Colonic mucosa (tissue), 4 donors: Measurements from ENCODE around the gene PSMD13. TPM values are rescaled to one million over a fixed set of nuclear protein-coding genes. Genes with fewer than 3 reads are reported as not detected.

ENCODE experiments used
- DNase-seq: peaks from one replicate; pipeline ENCODE4 v3.0.0-alpha.2; 2020
- H3K27ac ChIP-seq: fragments of 200-600 bp; one replicate; pipeline ENCODE4 v1.8.0; 2021
- H3K27me3 ChIP-seq: fragments of 200-600 bp; one replicate; pipeline ENCODE4 v1.8.0; 2021
- H3K36me3 ChIP-seq: fragments of 200-600 bp; one replicate; pipeline ENCODE4 v1.8.0; 2021
- H3K4me1 ChIP-seq: fragments of 200-600 bp; one replicate; pipeline ENCODE4 v1.8.0; 2021; ENCODE audit warnings: mild to moderate bottlenecking
- H3K4me3 ChIP-seq: fragments of 200-600 bp; one replicate; pipeline ENCODE4 v1.8.0; 2021
- H3K9ac ChIP-seq, 2 donors: one replicate each; pipeline ENCODE4 v1.7.0; 2013; ENCODE audit warnings: control low read depth in 2 of 2, low read depth in 2 of 2, low read length in 2 of 2
- H3K9me3 ChIP-seq: fragments of 200-600 bp; one replicate; pipeline ENCODE4 v1.8.0; 2021
- intact Hi-C: fragments of 100-400 bp; cut with DNase I; formaldehyde crosslinking; loops from one replicate; pipeline ENCODE4 v1.14.1; 2022
- total RNA-seq, 2 donors: library from RNA; stranded (reverse); fragmentation: NEBNext Ultra II Directional in 1 of 2; extraction: Animal tissue kit (Norgen Biotek cat#: 25700) in 1 of 2; gene quantifications; one replicate each; pipeline ENCODE4 v1.2.1, GENCODE V29; 2021
- TF ChIP-seq, protein P1 (sequence below): fragments of 200-600 bp; IDR thresholded peaks from one replicate; pipeline ENCODE4 v1.8.0; 2022; ENCODE audit warnings: antibody characterized with exemption, mild to moderate bottlenecking
- donor health status: healthy.
- donor health status: DM: no; HTN: no; CAD: no.
- donor health status: DM: no; HTN: no; CAD: no.

PSMD13 gene
- total RNA-seq, 2 donors from 2014 or later: 99.0 to 145 TPM

DNA sequence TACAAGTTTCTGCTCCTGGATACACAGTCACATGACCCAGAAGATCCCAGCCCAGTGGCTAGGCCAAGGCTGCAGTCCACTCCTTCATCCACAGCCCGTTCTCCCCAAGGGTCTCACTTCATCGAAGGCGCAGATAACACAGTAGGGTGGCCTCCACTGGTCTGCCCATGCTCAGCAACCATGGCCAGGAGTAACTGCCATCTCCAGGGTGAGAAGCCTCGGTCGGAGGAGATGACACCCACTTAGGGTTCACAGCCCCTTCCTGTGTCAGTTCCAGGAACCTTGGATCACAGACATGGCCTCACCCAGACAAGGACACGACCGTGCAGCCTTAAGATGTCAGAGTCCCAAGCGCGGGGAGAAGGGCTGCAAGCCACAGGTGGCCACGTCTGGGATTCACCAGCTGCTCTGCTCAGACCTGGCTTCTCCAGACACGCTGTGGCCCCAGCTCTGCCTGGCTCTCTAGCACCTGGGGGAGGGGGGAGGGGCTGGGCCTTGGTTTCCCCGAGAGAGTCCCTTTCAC is 32.1 kb upstream of the PSMD13 start:
- Histone ChIP-seq H3K4me3 (no peak overlapping the region), H3K36me3 (peaks cover 10% of the 10 kb centered on the region)

DNA sequence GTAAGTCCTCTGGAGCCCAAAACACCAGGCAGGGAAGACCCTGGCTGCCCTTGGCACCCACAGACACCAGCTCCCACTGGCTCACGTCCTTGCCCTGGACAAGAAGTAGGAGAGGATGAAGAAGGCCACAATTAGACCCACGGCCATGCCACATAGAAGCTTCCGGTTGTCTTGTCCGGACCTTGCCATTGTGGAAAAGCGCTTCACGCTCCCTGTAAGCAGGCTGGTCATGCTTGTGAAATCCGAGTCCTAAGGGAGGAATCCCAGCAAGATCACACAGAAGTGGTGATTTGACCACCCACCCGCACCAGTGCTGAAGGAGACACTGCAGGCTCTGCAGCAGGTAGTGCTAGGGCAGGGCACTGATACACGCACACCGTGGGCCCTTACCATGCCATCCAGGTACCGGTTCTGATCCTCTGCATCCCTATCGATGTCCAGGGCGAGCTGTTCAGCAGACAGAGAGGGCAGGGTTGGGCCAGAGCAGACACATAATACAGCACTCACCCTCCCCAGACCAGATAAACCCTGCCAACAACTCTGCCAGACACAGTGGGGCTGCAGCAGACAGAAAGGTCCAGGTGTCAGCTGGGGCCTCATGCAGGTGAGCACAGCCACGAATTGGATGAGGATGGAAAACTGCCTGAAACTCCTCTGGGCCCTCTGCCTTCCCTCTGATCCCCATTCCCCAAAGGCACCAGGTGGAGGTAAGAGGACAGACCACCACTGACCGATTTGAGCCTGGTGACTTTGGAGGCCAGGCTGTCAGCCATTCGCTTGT is 31.4 kb upstream of the PSMD13 start:
- DNase-seq: peak; percentile 17
- Histone ChIP-seq H3K9ac (peak overlapping the region; percentile 91 to 99), H3K4me3 (peak overlapping the region; percentile 99), H3K27me3 (no peaks in the 10 kb centered on the region), H3K4me1 (peaks cover 21% of the 10 kb centered on the region), H3K9me3 (no peaks in the 10 kb centered on the region), H3K27ac (no peak overlapping the region), H3K36me3 (peaks cover 10% of the 10 kb centered on the region)
- TF ChIP-seq, protein P1, sequence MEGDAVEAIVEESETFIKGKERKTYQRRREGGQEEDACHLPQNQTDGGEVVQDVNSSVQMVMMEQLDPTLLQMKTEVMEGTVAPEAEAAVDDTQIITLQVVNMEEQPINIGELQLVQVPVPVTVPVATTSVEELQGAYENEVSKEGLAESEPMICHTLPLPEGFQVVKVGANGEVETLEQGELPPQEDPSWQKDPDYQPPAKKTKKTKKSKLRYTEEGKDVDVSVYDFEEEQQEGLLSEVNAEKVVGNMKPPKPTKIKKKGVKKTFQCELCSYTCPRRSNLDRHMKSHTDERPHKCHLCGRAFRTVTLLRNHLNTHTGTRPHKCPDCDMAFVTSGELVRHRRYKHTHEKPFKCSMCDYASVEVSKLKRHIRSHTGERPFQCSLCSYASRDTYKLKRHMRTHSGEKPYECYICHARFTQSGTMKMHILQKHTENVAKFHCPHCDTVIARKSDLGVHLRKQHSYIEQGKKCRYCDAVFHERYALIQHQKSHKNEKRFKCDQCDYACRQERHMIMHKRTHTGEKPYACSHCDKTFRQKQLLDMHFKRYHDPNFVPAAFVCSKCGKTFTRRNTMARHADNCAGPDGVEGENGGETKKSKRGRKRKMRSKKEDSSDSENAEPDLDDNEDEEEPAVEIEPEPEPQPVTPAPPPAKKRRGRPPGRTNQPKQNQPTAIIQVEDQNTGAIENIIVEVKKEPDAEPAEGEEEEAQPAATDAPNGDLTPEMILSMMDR: no peak
- intact Hi-C loops: no loop called here

More for the DNA sequence above, 32.1 kb upstream of the PSMD13 start:
- no peaks in the 10 kb centered on the region for H3K9me3 ChIP-seq
- intact Hi-C loops: no loop called here
- peaks cover 13% of the 10 kb centered on the region for H3K4me1 ChIP-seq
- H3K27me3 ChIP-seq: no peaks in the 10 kb centered on the region
- H3K27ac ChIP-seq: no peak overlapping the region
- TF ChIP-seq, protein P1: no peak
- no peak overlapping the region for H3K9ac ChIP-seq
- DNase-seq: peak; percentile 17

DNA sequence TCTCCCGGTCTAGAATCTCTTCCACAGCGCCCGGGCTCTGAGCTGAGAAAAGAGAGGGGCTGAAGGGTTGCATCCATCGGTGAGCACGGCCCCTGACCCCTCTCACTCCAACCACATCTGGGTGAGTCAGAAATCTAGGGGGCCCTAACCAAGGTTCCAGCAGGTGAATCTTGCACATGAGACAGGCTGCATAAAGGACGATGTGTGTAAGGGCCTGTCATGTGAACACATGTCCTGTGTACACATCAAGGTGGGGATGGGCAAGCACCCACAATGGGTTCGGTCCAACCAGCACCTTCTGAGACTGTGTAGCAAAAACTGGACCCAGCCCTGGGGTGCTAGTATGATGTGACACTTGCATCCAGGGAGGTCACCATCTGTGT is 30.8 kb upstream of the PSMD13 start:
- Histone ChIP-seq H3K27ac (no peak overlapping the region), H3K9me3 (no peaks in the 10 kb centered on the region), H3K9ac (peak overlapping the region; percentile 91 to 99), H3K4me1 (peaks cover 21% of the 10 kb centered on the region), H3K27me3 (no peaks in the 10 kb centered on the region), H3K4me3 (peak overlapping the region; percentile 99), H3K36me3 (peaks cover 15% of the 10 kb centered on the region)
- DNase-seq: peak; percentile 24
- intact Hi-C loops: no loop called here
- TF ChIP-seq, protein P1: no peak

DNA sequence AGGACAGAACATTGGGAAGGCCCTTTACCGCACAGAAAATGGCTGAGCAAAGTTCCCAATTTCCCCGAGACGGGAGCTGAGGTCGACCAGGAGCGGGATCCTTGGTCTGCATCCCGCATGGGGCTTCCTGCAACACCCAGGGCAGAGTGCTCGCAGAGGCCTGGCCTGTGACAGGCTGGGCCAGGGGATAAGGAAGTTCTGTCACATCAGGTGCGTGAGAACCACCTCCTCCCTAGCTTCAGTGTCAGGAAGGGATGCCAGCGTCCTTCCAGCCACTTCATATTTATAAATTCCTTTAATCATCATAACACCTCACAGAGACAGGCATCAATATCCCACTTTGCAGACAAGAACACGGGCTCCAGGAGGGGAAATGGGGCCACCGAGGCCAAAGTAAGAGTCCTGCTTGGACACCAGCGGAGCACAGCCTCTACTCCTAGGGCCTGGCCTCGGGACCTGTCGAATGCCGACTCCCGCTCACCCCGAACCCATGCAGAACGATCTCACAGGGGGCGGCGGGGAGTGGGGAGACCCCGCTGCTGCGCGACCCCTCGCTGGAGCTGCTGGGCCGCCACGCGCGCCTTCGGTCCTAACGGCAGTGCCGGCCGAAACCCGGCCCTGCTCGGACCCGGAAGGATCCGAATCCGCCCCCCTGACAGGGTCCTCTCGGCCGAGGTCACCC is 30.1 kb upstream of the PSMD13 start:
- H3K36me3 ChIP-seq: peaks cover 16% of the 10 kb centered on the region
- intact Hi-C loops: no loop called here
- H3K4me3 ChIP-seq: peak overlapping the region; percentile 99
- H3K9me3 ChIP-seq: no peaks in the 10 kb centered on the region
- peak; percentile 59 for DNase-seq
- H3K27me3 ChIP-seq: no peaks in the 10 kb centered on the region
- TF ChIP-seq, protein P1: no peak
- peaks cover 21% of the 10 kb centered on the region for H3K4me1 ChIP-seq
- peak overlapping the region; percentile 91 to 99 for H3K9ac ChIP-seq
- peak overlapping the region; percentile 100 for H3K27ac ChIP-seq

DNA sequence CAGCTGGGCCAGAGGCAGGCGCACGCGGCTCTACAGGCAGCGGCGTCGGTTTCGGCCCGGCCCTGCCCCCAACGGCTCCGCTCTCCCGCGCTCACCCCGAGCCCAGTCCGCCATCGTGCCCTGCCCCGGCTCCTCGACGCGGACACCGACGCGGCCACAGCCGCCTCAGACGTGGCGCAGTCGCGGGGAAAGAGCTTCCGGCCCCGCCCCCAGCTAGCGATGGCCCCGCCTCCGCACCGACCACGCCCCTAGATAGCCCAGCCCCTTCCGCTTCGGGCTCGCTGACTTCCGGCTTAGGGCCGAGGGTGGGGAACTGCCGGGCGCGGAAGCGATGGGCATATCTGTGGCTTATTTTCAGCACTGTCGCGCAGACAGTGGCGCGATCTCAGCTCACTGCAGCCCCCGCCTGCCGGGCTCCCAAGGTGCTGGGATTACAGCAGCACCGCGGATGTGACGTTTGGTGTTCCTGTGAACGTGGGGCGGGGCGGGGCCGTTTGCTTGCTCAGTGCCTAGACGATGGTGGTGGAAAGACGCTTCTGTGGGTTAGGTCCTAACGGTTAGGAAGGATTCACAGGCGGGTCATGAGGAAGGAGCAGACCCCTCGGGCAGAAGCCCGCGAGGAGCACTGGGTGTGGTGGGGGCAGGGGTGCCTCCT is 29.4 kb upstream of the PSMD13 start, which contains the start of the genes BET1L and RIC8A:
Gene BET1L, minus strand, starts transcription at position 192 of the 655 bp plus-strand sequence. Its CDS starts 78 bp downstream, at position 114.
Gene RIC8A, plus strand, starts transcription at position 501 of the 655 bp plus-strand sequence. CDS start 1,147 bp downstream, outside the sequence.
- peak within 1 kb of the TSS; percentile 100 for H3K27ac ChIP-seq
- no peaks in the 10 kb centered on the region for H3K27me3 ChIP-seq
- peaks cover 21% of the 10 kb centered on the region for H3K4me1 ChIP-seq
- TF ChIP-seq, protein P1: no peak
- H3K9ac ChIP-seq: peak within 1 kb of the TSS; percentile 99 to 100
- peaks cover 19% of the 10 kb centered on the region for H3K36me3 ChIP-seq
- H3K9me3 ChIP-seq: no peaks in the 10 kb centered on the region
- DNase-seq: peak; percentile 96
- intact Hi-C loops: no loop called here
- peak within 1 kb of the TSS; percentile 99 for H3K4me3 ChIP-seq
